HepG2 (cell line): Measurements from ENCODE around the gene INPP4B. TPM values are rescaled to one million over a fixed set of nuclear protein-coding genes. Genes with fewer than 3 reads are reported as not detected.

Source experiments
- ATAC-seq: fragments of 200-7000 bp; cut with Tn5 transposase; 3 replicates; pipeline ENCODE4 v1.9.1; 2020; ENCODE audit warnings: mild to moderate bottlenecking, moderate library complexity
- BruUV-seq: library from RNA; stranded (reverse); fragments of 400-500 nt; replicated peaks from 2 replicates; lab custom pipeline; 2021; lab: Mats Ljungman, UMichigan
- CTCF ChIA-PET: fragments of 300-600 bp; formaldehyde crosslinking; extraction: SDS; loops from one replicate; lab custom pipeline; 2021; ENCODE audit warnings: low total read pairs, inconsistent platforms, low intra/inter-chr PET ratio; lab: Yijun Ruan, JAX
- POLR2A ChIA-PET: fragments of 350-600 bp; sonication (Branson Sonifier 250); formaldehyde crosslinking; loops from one replicate; lab custom pipeline; 2020; ENCODE audit warnings: antibody characterized with exemption, inconsistent platforms; lab: Yijun Ruan, JAX
- DNase-seq: peaks from one replicate; pipeline ENCODE4 v3.0.0-alpha.2; 2015; ENCODE audit warnings: low spot score
- FAIRE-seq: peaks from 3 replicates; lab custom pipeline; 2011; peaks lifted over from hg19 to GRCh38; lab: Jason Lieb, UNC
- H2AFZ ChIP-seq: one replicate; pipeline ENCODE4 v1.6.1; 2011; ENCODE audit warnings: low read length, inconsistent platforms
- H3K27ac ChIP-seq: fragments of 300-600 bp; 3 replicates; pipeline ENCODE4 v1.8.0; 2011; ENCODE audit warnings: mixed run types, mild to moderate bottlenecking, mixed read lengths, low read length, inconsistent platforms; ENCODE audit not compliant: insufficient read depth; ENCODE audit errors: extremely low read length
- H3K27me3 ChIP-seq, 2 experiments: fragments of 200-600 bp in 1 of 2; 2 replicates in 1 of 2; 3 replicates in 1 of 2; pipeline versions ENCODE4 v1.6.0 to v1.8.0; 2011; ENCODE audit warnings: low read length in 2 of 2, mild to moderate bottlenecking in 2 of 2, moderate library complexity in 2 of 2, inconsistent platforms in 1 of 2; ENCODE audit not compliant: insufficient read depth in 2 of 2, control insufficient read depth in 1 of 2
- H3K36me3 ChIP-seq, 2 experiments: fragments of 200-600 bp in 1 of 2; replicated peaks in 1 of 2; 2 replicates in 1 of 2; 3 replicates in 1 of 2; pipeline versions ENCODE4 v1.5.1 to v1.8.0; 2011; ENCODE audit warnings: low read length in 2 of 2, inconsistent platforms in 1 of 2; ENCODE audit not compliant: insufficient read depth in 2 of 2, control insufficient read depth in 1 of 2
- H3K4me1 ChIP-seq: 2 replicates; pipeline ENCODE4 v1.5.1; 2012; ENCODE audit warnings: low read length, inconsistent platforms; ENCODE audit not compliant: insufficient read depth
- H3K4me2 ChIP-seq: 2 replicates; pipeline ENCODE4 v1.6.0; 2011; ENCODE audit warnings: low read depth, low read length, inconsistent platforms
- H3K4me3 ChIP-seq, 3 experiments: fragments of 200-600 bp in 1 of 3; sonication (generic), shearing (Covaris generic) in 1 of 3; replicated peaks in 1 of 3; 2 replicates each; pipeline ENCODE4 v1.5.1; 2011 to 2016; ENCODE audit warnings: low read length in 3 of 3, inconsistent platforms in 2 of 3, low read depth in 2 of 3, mild to moderate bottlenecking in 2 of 3, control low read depth in 1 of 3, mixed read lengths in 1 of 3; ENCODE audit not compliant: insufficient read depth in 1 of 3
- H3K79me2 ChIP-seq: one replicate; pipeline ENCODE4 v1.6.1; 2011; ENCODE audit warnings: low read length, inconsistent platforms; ENCODE audit not compliant: insufficient read depth
- H3K9ac ChIP-seq: 2 replicates; pipeline ENCODE4 v1.6.0; 2011; ENCODE audit warnings: mild to moderate bottlenecking, low read depth, low read length, inconsistent platforms; ENCODE audit not compliant: insufficient read depth
- H3K9me3 ChIP-seq: 2 replicates; pipeline ENCODE4 v1.5.1; 2012; ENCODE audit warnings: mild to moderate bottlenecking, low read length
- H4K20me1 ChIP-seq: 2 replicates; pipeline ENCODE4 v1.6.0; 2011; ENCODE audit warnings: inconsistent platforms, mild to moderate bottlenecking, low read length, moderate library complexity; ENCODE audit not compliant: insufficient read depth
- ARNTL ChIP-seq: sonication (generic); formaldehyde crosslinking; IDR thresholded peaks from 2 replicates; pipeline ENCODE4 v1.4.0; 2020; ENCODE audit warnings: mild to moderate bottlenecking, missing genetic modification reagents
- CBFB ChIP-seq: sonication (generic); formaldehyde crosslinking; IDR thresholded peaks from 2 replicates; pipeline ENCODE4 v1.4.0; 2020; ENCODE audit warnings: missing genetic modification reagents
- MTA1 ChIP-seq: sonication (generic); formaldehyde crosslinking; IDR thresholded peaks from 2 replicates; pipeline ENCODE4 v1.4.0; 2020; ENCODE audit warnings: missing genetic modification reagents, mild to moderate bottlenecking, borderline replicate concordance
- TCF12 ChIP-seq, 2 experiments: fragments of 450-650 bp in 1 of 2; sonication (generic) in 1 of 2; formaldehyde crosslinking in 1 of 2; IDR thresholded peaks; 2 replicates each; pipeline versions ENCODE4 v1.6.1 to v1.8.0; 2017 to 2022; ENCODE audit warnings: antibody characterized with exemption in 1 of 2, mild to moderate bottlenecking in 1 of 2, missing genetic modification reagents in 1 of 2, moderate library complexity in 1 of 2
- ZNF432 ChIP-seq: sonication (generic); formaldehyde crosslinking; IDR thresholded peaks from 2 replicates; pipeline ENCODE4 v1.5.0; 2020; ENCODE audit warnings: missing genetic modification reagents, mild to moderate bottlenecking, borderline replicate concordance
- ZNF44 ChIP-seq: sonication (generic); formaldehyde crosslinking; IDR thresholded peaks from 2 replicates; pipeline ENCODE4 v1.5.1; 2020; ENCODE audit warnings: mild to moderate bottlenecking, missing genetic modification reagents
- ZNF790 ChIP-seq: sonication (generic); formaldehyde crosslinking; IDR thresholded peaks from 2 replicates; pipeline ENCODE4 v1.8.0; 2022; ENCODE audit warnings: missing genetic modification reagents, mild to moderate bottlenecking, borderline replicate concordance
- whole genome bisulfite sequencing: methylation state at CpG from one replicate; pipeline ENCODE4 v1.1.6; 2017; ENCODE audit warnings: low lambda C conversion rate; 5-methylcytosine and 5-hydroxymethylcytosine counted together
- in situ Hi-C: cut with HindIII; loops from 2 replicates; pipeline ENCODE4 v1.10.0; 2017; ENCODE audit warnings: low pct_unique_long_range_greater_than_20kb; ENCODE audit not compliant: extremely low pct_ligation_motif_present
- intact Hi-C: fragments of 100-400 bp; cut with micrococcal nuclease; formaldehyde crosslinking; loops from one replicate; pipeline ENCODE4 v1.10.0; 2022; ENCODE audit not compliant: unreplicated experiment
- polyA plus RNA-seq, 8 experiments: library from polyadenylated mRNA; depleted of rRNA in 3 of 8; stranded (reverse) in 7 of 8; unstranded in 1 of 8; fragments of >200 nt; fragmentation: Illumina TruSeq in 4 of 8; extraction: Trizol in 4 of 8; gene quantifications; 2 replicates each; pipeline versions ENCODE4 v1.2.1 to v1.2.3, GENCODE V29; 2011 to 2016; ENCODE audit warnings: low read depth in 4 of 8, missing spikeins in 1 of 8, mixed read lengths in 1 of 8; ENCODE audit not compliant: insufficient read depth in 1 of 8
- total RNA-seq, 5 experiments: library from RNA; depleted of rRNA; stranded (reverse); fragments of >200 nt; fragmentation: Illumina TruSeq; extraction: Trizol; gene quantifications; 2 replicates each; pipeline ENCODE4 v1.2.3, GENCODE V29; 2016; ENCODE audit warnings: low read depth in 1 of 5
- TF ChIP-seq, protein P1 (sequence below): fragments of 450-650 bp; IDR thresholded peaks from 2 replicates; pipeline ENCODE4 v1.6.1; 2017
- TF ChIP-seq, protein P2 (sequence below), 2 experiments: sonication (generic) in 1 of 2; formaldehyde crosslinking in 1 of 2; IDR thresholded peaks; 2 replicates each; pipeline versions ENCODE4 v1.4.0 to v1.6.1; 2018 to 2020; ENCODE audit warnings: missing genetic modification reagents in 2 of 2, borderline replicate concordance in 1 of 2, low read depth in 1 of 2, mild to moderate bottlenecking in 1 of 2, missing biosample characterization in 1 of 2
- TF ChIP-seq, protein P3 (sequence below): sonication (generic); formaldehyde crosslinking; IDR thresholded peaks from 2 replicates; pipeline ENCODE4 v1.9.0; 2021; ENCODE audit warnings: missing genetic modification reagents, borderline replicate concordance

Gene INPP4B
- total and polyA plus RNA-seq, 2 of the 13 experiments (the other 11 are each of a cell fraction or from before 2014, with no cell fraction given), result not detected

DNA sequence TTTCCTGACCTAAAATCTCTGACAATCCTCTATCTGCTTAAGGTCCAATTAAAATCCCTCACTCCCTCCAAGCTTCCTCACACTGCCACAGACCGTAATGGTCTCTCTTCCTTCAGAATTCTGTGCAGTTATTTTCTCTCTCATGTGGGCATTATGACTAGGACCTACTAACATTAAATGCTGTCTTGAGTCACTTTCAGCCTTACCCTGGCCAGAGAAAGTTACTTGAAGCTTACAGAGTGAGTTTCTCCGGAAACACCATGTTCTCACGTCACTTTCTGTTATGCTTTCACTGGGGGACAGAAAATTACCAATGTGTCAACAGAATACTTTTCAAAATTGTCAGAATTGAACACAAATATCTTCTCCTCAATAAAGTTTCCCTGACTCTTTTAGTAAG lies 271.8 kb downstream of the INPP4B start (continued):
- TF ChIP-seq, protein P1, sequence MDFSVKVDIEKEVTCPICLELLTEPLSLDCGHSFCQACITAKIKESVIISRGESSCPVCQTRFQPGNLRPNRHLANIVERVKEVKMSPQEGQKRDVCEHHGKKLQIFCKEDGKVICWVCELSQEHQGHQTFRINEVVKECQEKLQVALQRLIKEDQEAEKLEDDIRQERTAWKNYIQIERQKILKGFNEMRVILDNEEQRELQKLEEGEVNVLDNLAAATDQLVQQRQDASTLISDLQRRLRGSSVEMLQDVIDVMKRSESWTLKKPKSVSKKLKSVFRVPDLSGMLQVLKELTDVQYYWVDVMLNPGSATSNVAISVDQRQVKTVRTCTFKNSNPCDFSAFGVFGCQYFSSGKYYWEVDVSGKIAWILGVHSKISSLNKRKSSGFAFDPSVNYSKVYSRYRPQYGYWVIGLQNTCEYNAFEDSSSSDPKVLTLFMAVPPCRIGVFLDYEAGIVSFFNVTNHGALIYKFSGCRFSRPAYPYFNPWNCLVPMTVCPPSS, result no peak
- no peak for TF ChIP-seq MTA1
- TF ChIP-seq ZNF44 (CRISPR knock-in tag), result no peak

DNA sequence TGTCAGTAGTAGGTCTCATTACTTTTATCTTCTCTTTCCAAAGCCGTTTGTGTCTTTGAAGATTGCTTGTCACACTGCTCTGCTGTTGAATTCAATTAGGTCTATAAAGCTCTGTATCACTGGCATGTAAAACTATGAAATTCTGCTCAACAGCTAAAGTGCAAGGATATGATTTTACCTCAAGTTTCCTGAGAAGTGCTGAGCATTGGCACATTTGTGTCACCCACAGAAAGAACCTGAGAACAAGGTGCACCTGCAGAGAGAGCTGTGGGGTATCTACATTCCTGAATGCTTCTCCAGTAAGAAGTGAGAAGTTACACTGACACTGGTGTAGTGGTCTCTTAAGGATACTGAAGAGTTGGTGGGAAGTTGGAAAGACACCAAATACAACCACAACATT lies 274.0 kb downstream of the INPP4B start:
- DNase-seq (no peak), ATAC-seq (no peak), FAIRE-seq (no peak)
- Histone ChIP-seq H3K9ac (no peak overlapping the region), H3K9me3 (peaks cover 14% of the 10 kb centered on the region; the same call in 1 of the 2 replicates), H4K20me1 (no peaks in the 10 kb centered on the region), H3K4me3 (no peak overlapping the region), H3K27me3 (no peaks in the 10 kb centered on the region), H3K36me3 (no peaks in the 10 kb centered on the region), H3K79me2 (no peaks in the 10 kb centered on the region), H3K4me1 (no peaks in the 10 kb centered on the region), H3K27ac (no peak overlapping the region), H3K4me2 (no peak overlapping the region), H2AFZ (no peak overlapping the region)
- CTCF ChIA-PET, result no interaction called here
- POLR2A ChIA-PET, result no interaction called here
- no peak for TF ChIP-seq ZNF790 (CRISPR knock-in tag)
- TF ChIP-seq TCF12 (IDR thresholded peaks at IDR 0.05), result no peak
- TF ChIP-seq TCF12 (CRISPR knock-in tag; IDR thresholded peaks at IDR 0.05), result no peak
- TF ChIP-seq ARNTL (CRISPR knock-in tag), result no peak
- TF ChIP-seq, protein P2, sequence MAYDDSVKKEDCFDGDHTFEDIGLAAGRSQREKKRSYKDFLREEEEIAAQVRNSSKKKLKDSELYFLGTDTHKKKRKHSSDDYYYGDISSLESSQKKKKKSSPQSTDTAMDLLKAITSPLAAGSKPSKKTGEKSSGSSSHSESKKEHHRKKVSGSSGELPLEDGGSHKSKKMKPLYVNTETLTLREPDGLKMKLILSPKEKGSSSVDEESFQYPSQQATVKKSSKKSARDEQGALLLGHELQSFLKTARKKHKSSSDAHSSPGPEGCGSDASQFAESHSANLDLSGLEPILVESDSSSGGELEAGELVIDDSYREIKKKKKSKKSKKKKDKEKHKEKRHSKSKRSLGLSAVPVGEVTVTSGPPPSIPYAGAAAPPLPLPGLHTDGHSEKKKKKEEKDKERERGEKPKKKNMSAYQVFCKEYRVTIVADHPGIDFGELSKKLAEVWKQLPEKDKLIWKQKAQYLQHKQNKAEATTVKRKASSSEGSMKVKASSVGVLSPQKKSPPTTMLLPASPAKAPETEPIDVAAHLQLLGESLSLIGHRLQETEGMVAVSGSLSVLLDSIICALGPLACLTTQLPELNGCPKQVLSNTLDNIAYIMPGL (CRISPR knock-in tag; IDR thresholded peaks at IDR 0.05; ENCODE audit: borderline replicate concordance in 1 of 2, low read depth in 1 of 2), result no peak
- no peak for TF ChIP-seq ZNF432 (CRISPR knock-in tag)
- no peak for TF ChIP-seq CBFB (CRISPR knock-in tag)
- TF ChIP-seq, protein P3, sequence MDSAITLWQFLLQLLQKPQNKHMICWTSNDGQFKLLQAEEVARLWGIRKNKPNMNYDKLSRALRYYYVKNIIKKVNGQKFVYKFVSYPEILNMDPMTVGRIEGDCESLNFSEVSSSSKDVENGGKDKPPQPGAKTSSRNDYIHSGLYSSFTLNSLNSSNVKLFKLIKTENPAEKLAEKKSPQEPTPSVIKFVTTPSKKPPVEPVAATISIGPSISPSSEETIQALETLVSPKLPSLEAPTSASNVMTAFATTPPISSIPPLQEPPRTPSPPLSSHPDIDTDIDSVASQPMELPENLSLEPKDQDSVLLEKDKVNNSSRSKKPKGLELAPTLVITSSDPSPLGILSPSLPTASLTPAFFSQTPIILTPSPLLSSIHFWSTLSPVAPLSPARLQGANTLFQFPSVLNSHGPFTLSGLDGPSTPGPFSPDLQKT, result no peak
- WGBS, result 0% methylated on average over 1 of the region's 1 CpG
- no TSS peak for BruUV-seq
- in situ Hi-C loops, result no loop called here
- intact Hi-C loops, result no loop called here
